Femur (tissue), 1 donor: ENCODE measurements around the gene CDH10.

ENCODE experiments used
- DNase-seq: peaks from one replicate; pipeline ENCODE4 v3.0.0-alpha.2; 2017

CDH10 gene

DNA sequence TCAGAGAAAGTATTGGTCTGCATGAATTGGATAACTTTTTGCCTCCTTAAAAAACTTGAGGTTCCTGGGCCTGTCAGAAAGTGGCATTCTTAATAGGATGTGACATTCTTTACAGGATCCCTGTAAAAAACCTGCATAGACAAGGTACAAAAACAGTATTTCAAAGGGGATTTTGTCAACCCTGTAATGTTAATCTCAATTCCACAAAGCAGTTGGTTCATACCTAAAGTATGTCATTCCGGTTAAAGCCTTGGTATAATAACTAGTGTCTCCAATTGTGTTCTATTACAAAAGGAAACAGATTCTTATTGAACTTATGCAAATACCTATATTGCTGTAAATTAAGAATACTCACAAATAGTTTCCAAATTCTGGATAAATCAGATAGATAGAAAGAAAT lies 169.7 kb downstream of the CDH10 start:
- no peak for DNase-seq

DNA sequence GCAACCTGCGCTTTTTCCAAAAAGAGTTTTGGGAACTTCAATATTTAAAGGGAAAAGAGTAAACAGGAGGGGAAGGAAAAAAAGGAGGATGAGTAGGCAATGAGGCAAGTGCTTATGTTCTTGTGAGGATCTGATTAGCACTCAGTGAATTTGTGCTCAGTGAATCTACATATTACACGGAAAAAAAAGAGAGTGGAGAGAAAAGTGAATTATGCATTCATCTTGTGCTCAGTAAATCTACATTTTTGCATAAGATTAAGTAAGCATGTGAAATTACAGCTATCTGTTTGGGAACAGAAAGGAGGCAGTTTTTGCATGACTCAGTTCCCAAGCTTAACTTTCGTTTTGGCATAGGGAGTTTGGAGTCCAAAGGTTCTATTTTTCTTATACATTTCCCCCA lies 170.1 kb downstream of the CDH10 start:
- DNase-seq, result no peak

DNA sequence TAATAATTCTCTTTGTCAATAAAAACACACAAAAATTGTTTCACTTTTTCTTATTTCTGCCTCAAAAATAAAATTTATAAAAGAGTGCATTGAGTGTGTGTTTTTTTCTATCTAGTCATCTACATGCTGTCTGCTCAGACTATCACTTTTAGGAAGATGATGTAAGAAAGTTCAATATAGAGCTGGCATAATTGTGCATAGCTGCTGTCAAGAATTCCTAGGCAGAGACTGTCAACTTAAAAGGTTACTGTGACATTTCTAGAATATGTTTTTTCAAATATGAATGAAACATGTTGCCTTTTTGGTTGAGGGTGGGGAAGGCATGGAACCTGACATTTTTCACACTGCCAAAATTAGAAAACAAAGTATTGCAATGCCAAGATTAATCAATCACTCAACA lies 172.3 kb downstream of the CDH10 start:
- DNase-seq, result no peak

- DNase-seq, result no peak
Measured at GRCh38 chr5:24444414-24444813, 200.4 kb downstream of the CDH10 start.

- no peak for DNase-seq
Measured at GRCh38 chr5:24439465-24439864, 205.3 kb downstream of the CDH10 start.
